GM12874 (cell line): ENCODE data around the gene STAT1.

Experiments used
- TF ChIP-seq, protein P1 (sequence below): IDR thresholded peaks from 2 replicates; pipeline ENCODE4 v1.5.1; 2011; ENCODE audit warnings: low read depth, mild to moderate bottlenecking, control low read depth, low read length, moderate library complexity; ENCODE audit not compliant: insufficient read depth

Gene STAT1

DNA sequence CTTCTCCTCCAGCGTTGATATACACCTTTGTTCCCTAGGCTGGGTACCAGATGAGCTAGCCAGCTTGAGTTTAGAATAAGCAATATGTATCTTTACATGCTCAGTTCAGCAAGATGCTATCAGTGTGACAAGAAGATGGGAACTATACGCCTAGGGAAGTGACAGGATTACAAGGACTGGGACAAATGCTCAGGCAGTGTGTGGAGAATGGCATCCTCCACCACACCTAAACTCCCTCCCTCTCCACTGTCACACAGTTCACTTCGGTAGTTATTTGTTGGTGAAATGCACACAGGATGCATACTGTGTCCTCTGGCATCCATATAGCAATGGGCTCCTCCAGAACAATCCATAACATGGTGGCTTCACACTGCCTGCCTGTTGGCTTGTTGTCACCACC, 7.7 kb downstream of the STAT1 start:
- TF ChIP-seq, protein P1, sequence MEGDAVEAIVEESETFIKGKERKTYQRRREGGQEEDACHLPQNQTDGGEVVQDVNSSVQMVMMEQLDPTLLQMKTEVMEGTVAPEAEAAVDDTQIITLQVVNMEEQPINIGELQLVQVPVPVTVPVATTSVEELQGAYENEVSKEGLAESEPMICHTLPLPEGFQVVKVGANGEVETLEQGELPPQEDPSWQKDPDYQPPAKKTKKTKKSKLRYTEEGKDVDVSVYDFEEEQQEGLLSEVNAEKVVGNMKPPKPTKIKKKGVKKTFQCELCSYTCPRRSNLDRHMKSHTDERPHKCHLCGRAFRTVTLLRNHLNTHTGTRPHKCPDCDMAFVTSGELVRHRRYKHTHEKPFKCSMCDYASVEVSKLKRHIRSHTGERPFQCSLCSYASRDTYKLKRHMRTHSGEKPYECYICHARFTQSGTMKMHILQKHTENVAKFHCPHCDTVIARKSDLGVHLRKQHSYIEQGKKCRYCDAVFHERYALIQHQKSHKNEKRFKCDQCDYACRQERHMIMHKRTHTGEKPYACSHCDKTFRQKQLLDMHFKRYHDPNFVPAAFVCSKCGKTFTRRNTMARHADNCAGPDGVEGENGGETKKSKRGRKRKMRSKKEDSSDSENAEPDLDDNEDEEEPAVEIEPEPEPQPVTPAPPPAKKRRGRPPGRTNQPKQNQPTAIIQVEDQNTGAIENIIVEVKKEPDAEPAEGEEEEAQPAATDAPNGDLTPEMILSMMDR: no peak

GRCh38 chr2:191003405-191004309, 10.3 kb downstream of the STAT1 start:
- TF ChIP-seq, protein P1: no peak

DNA sequence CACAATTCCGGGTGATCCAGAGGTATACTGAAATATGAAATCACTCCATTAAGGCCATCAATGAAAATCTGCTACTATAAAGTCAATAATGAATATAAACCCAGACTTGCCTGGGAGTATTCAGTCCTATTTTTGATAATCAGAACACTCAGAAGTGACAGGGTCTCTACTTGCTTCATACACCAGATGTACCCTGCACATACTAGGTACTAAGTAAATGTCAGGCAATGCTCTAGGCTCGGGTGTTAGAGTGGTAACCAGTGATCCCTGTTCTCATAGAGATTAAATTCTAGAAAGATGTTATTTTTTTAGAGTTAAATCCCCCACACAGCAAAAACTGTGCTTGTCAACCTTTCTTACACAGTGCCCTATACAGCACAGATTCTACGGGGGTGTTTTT, 12.3 kb downstream of the STAT1 start:
- TF ChIP-seq, protein P1: no peak

GRCh38 chr2:191001032-191001431, 12.9 kb downstream of the STAT1 start:
- TF ChIP-seq, protein P1: no peak

- TF ChIP-seq, protein P1: no peak
These were observed 13.9 kb downstream of the STAT1 start for GRCh38 chr2:190999949-191000665.

- TF ChIP-seq, protein P1: no peak
These were observed 14.9 kb downstream of the STAT1 start for GRCh38 chr2:190999058-190999457.

DNA sequence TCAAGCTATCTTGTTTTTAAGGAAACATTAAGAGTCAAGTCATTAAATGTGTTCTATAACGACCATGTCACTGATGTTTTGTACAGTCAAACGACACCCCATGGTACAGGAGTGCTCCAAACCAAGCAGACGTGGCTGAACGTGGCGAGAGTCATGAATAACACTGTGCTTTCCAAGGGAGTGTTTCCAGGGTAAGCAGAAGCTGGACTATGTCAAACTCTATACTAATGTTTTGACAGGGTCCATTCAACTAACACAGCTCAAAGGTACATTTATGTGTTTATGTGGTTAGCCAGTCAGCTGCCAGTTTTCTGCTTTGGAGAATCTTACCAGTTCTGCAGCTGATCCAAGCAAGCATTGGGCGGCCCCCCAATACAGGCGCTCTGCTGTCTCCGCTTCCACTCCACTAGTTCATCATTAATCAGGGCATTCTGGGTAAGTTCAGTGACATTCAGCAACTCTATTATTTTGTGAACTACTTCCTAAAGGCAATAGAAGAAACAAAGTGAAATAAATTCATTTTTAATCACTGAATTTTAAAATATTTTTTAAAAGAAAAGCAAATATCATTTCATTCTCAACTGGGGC, 16.4 kb downstream of the STAT1 start:
- TF ChIP-seq, protein P1: no peak
